Mesendoderm (in vitro differentiated cells): ENCODE data around the gene DNAI4.

Experiments
- DNase-seq: peaks from one replicate; pipeline ENCODE4 v3.0.0; 2013
- H2AK5ac ChIP-seq: 2 replicates; pipeline ENCODE4 v1.6.1; 2013; ENCODE audit warnings: low read length, inconsistent platforms
- H2BK120ac ChIP-seq: 2 replicates; pipeline ENCODE4 v1.6.1; 2013; ENCODE audit warnings: low read depth, mild to moderate bottlenecking, low read length, moderate library complexity, mixed read lengths
- H2BK15ac ChIP-seq: replicated peaks from 2 replicates; pipeline ENCODE4 v1.6.1; 2013; ENCODE audit warnings: low read depth, mild to moderate bottlenecking, moderate library complexity
- H2BK5ac ChIP-seq: 2 replicates; pipeline ENCODE4 v1.6.1; 2013; ENCODE audit warnings: low read length, inconsistent platforms
- H3K18ac ChIP-seq: 2 replicates; pipeline ENCODE4 v1.6.1; 2013; ENCODE audit warnings: mild to moderate bottlenecking, low read length, mixed read lengths
- H3K23ac ChIP-seq: one replicate; pipeline ENCODE4 v1.6.1; 2013; ENCODE audit warnings: low read length
- H3K27ac ChIP-seq: 2 replicates; pipeline ENCODE4 v1.5.1; 2013; ENCODE audit warnings: low read depth, mild to moderate bottlenecking, inconsistent platforms, low read length, moderate library complexity
- H3K27me3 ChIP-seq: 2 replicates; pipeline ENCODE4 v1.6.1; 2013; ENCODE audit warnings: low read length, control low read depth, mild to moderate bottlenecking, inconsistent platforms; ENCODE audit not compliant: insufficient read depth, poor library complexity
- H3K36me3 ChIP-seq: 2 replicates; pipeline ENCODE4 v1.6.1; 2013; ENCODE audit warnings: low read length, inconsistent platforms; ENCODE audit not compliant: control insufficient read depth, insufficient read depth
- H3K4ac ChIP-seq: one replicate; pipeline ENCODE4 v1.6.1; 2013; ENCODE audit warnings: low read depth, mild to moderate bottlenecking, low read length, moderate library complexity
- H3K4me1 ChIP-seq: 2 replicates; pipeline ENCODE4 v1.6.1; 2013; ENCODE audit warnings: low read depth, low read length, inconsistent platforms; ENCODE audit not compliant: control insufficient read depth
- H3K4me2 ChIP-seq: 2 replicates; pipeline ENCODE4 v1.6.1; 2013; ENCODE audit warnings: low read length
- H3K4me3 ChIP-seq: 2 replicates; pipeline ENCODE4 v1.5.1; 2013; ENCODE audit warnings: mild to moderate bottlenecking, low read length
- H3K56ac ChIP-seq: one replicate; pipeline ENCODE4 v1.6.1; 2013; ENCODE audit warnings: low read length
- H3K79me1 ChIP-seq: 2 replicates; pipeline ENCODE4 v1.6.1; 2013; ENCODE audit warnings: low read length, inconsistent platforms
- H3K79me2 ChIP-seq: 2 replicates; pipeline ENCODE4 v1.6.1; 2013; ENCODE audit warnings: mild to moderate bottlenecking, low read length; ENCODE audit not compliant: control insufficient read depth, insufficient read depth
- H3K9ac ChIP-seq: 2 replicates; pipeline ENCODE4 v1.6.1; 2013; ENCODE audit warnings: low read length, inconsistent platforms
- H4K5ac ChIP-seq: one replicate; pipeline ENCODE4 v1.6.1; 2013; ENCODE audit warnings: low read length
- H4K8ac ChIP-seq: one replicate; pipeline ENCODE4 v1.6.1; 2013; ENCODE audit warnings: low read depth, mild to moderate bottlenecking, control low read depth, low read length, moderate library complexity
- WGBS: extraction: QIAGEN DNeasy Blood & Tissue Kit; methylation state at CpG from one replicate; pipeline ENCODE4 v1.1.7; 2013; ENCODE audit warnings: low lambda C conversion rate, missing lambda C conversion rate; ENCODE audit not compliant: insufficient coverage; ENCODE audit errors: extremely low coverage; 5-methylcytosine and 5-hydroxymethylcytosine counted together

The DNAI4 gene

DNA sequence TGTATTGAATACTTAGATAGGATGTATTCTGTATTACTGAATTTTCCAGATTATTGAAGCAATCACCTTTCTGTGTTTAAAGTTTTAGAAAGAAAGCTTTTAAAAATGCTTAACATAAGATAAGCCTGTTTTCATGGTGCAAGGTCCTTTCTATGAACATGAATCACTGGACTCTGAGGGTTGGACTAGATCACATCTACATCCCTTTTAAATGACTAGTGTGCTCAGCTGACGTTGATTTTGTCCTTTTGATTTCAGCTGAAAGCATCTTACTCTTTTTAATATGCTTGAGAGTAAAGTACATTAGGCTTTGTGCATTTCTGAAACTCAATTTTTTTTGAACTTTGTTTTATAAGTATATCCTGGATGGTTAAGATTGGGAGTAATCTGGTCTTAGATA lies 16.3 kb upstream of the DNAI4 start:
- H3K4me2 ChIP-seq = no peak overlapping the region
- H3K27me3 ChIP-seq = no peaks in the 10 kb centered on the region
- H3K4me1 ChIP-seq = no peaks in the 10 kb centered on the region
- no peaks in the 10 kb centered on the region for H3K36me3 ChIP-seq
- H3K27ac ChIP-seq = no peak overlapping the region
- H3K56ac ChIP-seq = no peak overlapping the region
- H2BK15ac ChIP-seq = no peak overlapping the region
- no peak overlapping the region for H4K5ac ChIP-seq
- no peak overlapping the region for H2AK5ac ChIP-seq
- no peak overlapping the region for H3K23ac ChIP-seq
- no peak overlapping the region for H2BK120ac ChIP-seq
- no peak overlapping the region for H3K4me3 ChIP-seq
- no peak overlapping the region for H3K9ac ChIP-seq
- WGBS = no CpG with 5 or more reads among the region's 1 CpG
- no peak overlapping the region for H3K18ac ChIP-seq
- H3K79me1 ChIP-seq = peaks cover 4% of the 10 kb centered on the region
- DNase-seq = no peak
- H3K79me2 ChIP-seq = peaks cover 16% of the 10 kb centered on the region
- H2BK5ac ChIP-seq = no peak overlapping the region
- no peak overlapping the region for H3K4ac ChIP-seq
- no peak overlapping the region for H4K8ac ChIP-seq

DNA sequence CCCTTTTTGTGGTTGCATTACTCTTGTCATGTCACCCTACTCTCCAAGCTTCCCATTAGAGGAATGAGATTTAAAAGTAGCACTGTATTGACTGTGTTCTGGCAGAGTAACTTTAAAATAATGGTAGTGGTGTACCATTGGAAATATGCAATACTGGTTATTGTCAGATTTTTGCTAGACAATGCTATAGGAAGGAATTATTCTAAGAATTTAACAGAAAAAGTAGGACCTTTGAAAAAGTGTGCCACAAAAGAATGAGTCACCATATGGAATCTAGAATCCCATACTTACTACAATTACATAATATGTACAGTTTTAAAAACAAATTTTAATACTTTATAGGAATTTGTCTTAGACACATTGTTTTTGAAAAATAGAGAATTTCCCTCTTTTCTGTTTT lies 14.0 kb upstream of the DNAI4 start:
- H3K23ac ChIP-seq = no peak overlapping the region
- no peak overlapping the region for H3K18ac ChIP-seq
- no peak overlapping the region for H3K4me2 ChIP-seq
- no peak overlapping the region for H4K8ac ChIP-seq
- H3K79me2 ChIP-seq = peaks cover 28% of the 10 kb centered on the region
- H3K36me3 ChIP-seq = no peaks in the 10 kb centered on the region
- H3K4ac ChIP-seq = no peak overlapping the region
- no peaks in the 10 kb centered on the region for H3K4me1 ChIP-seq
- no peak overlapping the region for H2BK15ac ChIP-seq
- no peak overlapping the region for H3K27ac ChIP-seq
- H2AK5ac ChIP-seq = no peak overlapping the region
- no peak overlapping the region for H4K5ac ChIP-seq
- H3K27me3 ChIP-seq = no peaks in the 10 kb centered on the region
- no peak overlapping the region for H3K56ac ChIP-seq
- H3K4me3 ChIP-seq = no peak overlapping the region
- H2BK5ac ChIP-seq = no peak overlapping the region
- no peak overlapping the region for H2BK120ac ChIP-seq
- no peak overlapping the region for H3K9ac ChIP-seq
- H3K79me1 ChIP-seq = peaks cover 2% of the 10 kb centered on the region
- no peak for DNase-seq

DNA sequence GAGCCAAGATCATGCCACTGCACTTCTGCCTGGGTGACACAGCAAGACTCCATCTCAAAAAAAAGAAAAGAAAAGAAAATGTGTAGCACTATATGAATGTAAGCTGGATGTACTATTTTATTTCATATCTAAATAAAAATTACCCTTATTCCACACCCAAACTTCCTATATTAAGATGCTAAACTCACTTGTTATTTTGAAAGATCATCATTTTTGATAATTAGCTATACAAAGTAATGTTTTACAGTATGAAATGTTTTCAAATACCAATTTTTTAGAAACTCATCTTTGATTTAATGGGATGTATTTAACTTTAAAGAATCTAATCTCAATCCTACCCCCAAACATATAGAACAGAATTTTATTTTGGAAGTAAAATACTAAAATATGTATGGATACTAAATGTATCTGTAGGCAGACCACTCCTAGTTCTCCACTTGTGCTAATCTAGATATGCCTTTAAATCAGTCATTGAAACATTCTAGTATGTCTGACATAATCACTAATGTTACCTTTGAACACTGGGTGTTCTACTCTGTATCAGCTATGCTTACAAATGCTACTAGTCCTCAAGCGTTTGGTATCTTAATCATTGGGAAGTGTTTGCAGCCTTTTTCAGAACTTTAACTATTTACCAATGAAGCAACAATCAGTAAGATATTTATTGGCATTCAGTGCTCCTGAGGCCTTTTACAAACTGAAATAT lies 13.0 kb upstream of the DNAI4 start:
- Histone ChIP-seq H3K36me3 (no peaks in the 10 kb centered on the region), H3K27me3 (no peaks in the 10 kb centered on the region), H3K27ac (no peak overlapping the region), H4K8ac (no peak overlapping the region), H2BK15ac (no peak overlapping the region), H3K18ac (no peak overlapping the region), H4K5ac (no peak overlapping the region), H2BK120ac (no peak overlapping the region), H2BK5ac (no peak overlapping the region), H2AK5ac (no peak overlapping the region), H3K9ac (no peak overlapping the region), H3K4me3 (no peak overlapping the region), H3K23ac (no peak overlapping the region), H3K4me1 (no peaks in the 10 kb centered on the region), H3K79me1 (no peaks in the 10 kb centered on the region), H3K4ac (no peak overlapping the region), H3K56ac (no peak overlapping the region), H3K4me2 (no peak overlapping the region), H3K79me2 (peaks cover 29% of the 10 kb centered on the region)
- no CpG with 5 or more reads among the region's 1 CpG for WGBS
- DNase-seq = no peak

DNA sequence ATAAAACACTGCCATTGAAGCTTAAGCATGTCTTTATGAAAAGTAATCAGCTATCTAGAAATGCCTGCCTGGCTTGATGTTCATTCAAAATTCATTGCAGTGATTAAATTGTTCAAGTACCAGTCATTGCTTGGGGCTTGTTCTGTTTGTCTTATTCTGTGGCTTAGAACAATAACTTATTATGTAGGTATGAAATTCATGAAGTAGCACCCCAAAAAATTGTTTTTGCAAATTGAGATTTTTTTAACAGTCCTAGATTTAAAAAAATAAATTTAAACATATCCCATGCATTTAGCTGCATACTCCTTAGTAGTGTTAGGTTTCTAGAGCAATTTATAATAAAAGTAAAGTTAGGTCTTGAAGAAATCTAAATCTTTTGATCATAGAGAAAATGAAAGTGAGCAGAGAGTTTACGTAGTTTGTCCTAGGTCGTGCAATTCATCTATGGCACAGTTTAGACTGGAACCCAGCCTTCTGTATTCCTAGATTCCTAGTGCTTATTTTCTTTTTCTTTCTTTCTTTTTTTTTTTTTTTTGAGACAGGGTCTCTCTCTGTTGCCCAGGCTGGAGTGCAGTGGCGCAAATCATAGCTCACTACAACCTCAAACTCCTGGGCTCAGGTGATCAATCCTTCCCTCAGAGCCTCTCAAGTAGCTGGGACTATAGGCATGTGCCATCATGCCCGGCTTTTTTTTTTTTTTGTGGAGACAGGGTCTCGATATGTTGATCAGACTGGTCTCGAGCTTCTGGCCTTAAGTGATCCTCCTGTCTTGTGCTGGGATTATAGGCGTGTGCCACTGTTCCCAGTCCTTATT lies 9.4 kb upstream of the DNAI4 start:
- Histone ChIP-seq H3K18ac (no peak overlapping the region), H2BK120ac (no peak overlapping the region), H3K4ac (no peak overlapping the region), H4K5ac (no peak overlapping the region), H3K9ac (no peak overlapping the region), H3K27ac (no peak overlapping the region), H3K56ac (no peak overlapping the region), H3K36me3 (no peaks in the 10 kb centered on the region), H2BK15ac (no peak overlapping the region), H3K4me2 (no peak overlapping the region), H2BK5ac (no peak overlapping the region), H3K23ac (no peak overlapping the region), H4K8ac (no peak overlapping the region), H3K4me1 (no peaks in the 10 kb centered on the region), H3K79me2 (peaks cover 41% of the 10 kb centered on the region), H3K27me3 (no peaks in the 10 kb centered on the region), H3K4me3 (no peak overlapping the region), H3K79me1 (no peaks in the 10 kb centered on the region), H2AK5ac (no peak overlapping the region)
- WGBS = no CpG with 5 or more reads among the region's 7 CpGs
- DNase-seq = no peak

DNA sequence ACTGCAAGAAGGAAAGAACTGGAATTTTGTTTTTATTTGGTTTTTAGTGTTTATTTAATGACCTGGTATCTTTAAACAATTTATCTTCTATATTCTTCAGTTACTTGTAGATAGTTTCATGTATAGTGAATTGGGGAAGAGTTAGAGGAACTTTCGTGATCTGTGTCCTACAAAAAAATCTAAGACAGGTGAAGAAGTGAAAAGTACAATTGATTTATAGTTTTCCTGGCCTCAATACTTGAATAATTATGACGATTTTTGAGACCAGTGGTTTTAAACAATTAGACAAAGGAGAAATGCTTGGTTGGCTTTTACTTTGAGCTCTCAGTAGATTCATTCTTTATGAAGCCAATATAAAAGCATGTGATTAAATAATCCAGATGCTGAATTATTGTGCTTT lies 7.6 kb upstream of the DNAI4 start:
- no peaks in the 10 kb centered on the region for H3K79me1 ChIP-seq
- no peak overlapping the region for H3K4me3 ChIP-seq
- no peak overlapping the region for H2BK120ac ChIP-seq
- no peak overlapping the region for H2BK15ac ChIP-seq
- no peak overlapping the region for H3K18ac ChIP-seq
- no peak overlapping the region for H3K27ac ChIP-seq
- H3K27me3 ChIP-seq = no peaks in the 10 kb centered on the region
- no CpG with 5 or more reads among the region's 2 CpGs for WGBS
- peaks cover 36% of the 10 kb centered on the region for H3K79me2 ChIP-seq
- H3K23ac ChIP-seq = no peak overlapping the region
- H3K4me1 ChIP-seq = no peaks in the 10 kb centered on the region
- no peaks in the 10 kb centered on the region for H3K36me3 ChIP-seq
- H3K56ac ChIP-seq = no peak overlapping the region
- H3K9ac ChIP-seq = no peak overlapping the region
- H4K5ac ChIP-seq = no peak overlapping the region
- DNase-seq = no peak
- H3K4ac ChIP-seq = no peak overlapping the region
- no peak overlapping the region for H3K4me2 ChIP-seq
- no peak overlapping the region for H4K8ac ChIP-seq
- H2AK5ac ChIP-seq = no peak overlapping the region
- no peak overlapping the region for H2BK5ac ChIP-seq
